ENCODE results near the gene TMOD1.
"Not testable (repeated sequence)": the region's sequence is repeated elsewhere in the genome, so short reads cannot be mapped to it uniquely, and the experiment has no call there.

TMOD1 gene

GRCh38 chr9:97573482-97574073, 72.1 kb downstream of the TMOD1 start:
- H3K36me3 ChIP-seq (ENCODE audit: control insufficient read depth, insufficient read depth, low read length), result no peaks in the 10 kb centered on the region
- no peaks in the 10 kb centered on the region for H3K27me3 ChIP-seq (ENCODE audit: control insufficient read depth, insufficient read depth, low read length, poor library complexity, severe bottlenecking)
- no peaks in the 10 kb centered on the region for H3K4me1 ChIP-seq (ENCODE audit: control insufficient read depth, insufficient read depth, low read length)
- WGBS, 2 experiments, result 93 to 95% methylated on average over 4 to 5 of the region's 5 CpGs
- no peak overlapping the region for H3K27ac ChIP-seq (ENCODE audit: insufficient read depth, low read depth, low read length, poor library complexity, severe bottlenecking)
- H3K9me3 ChIP-seq (ENCODE audit: control insufficient read depth, low read length), result no peaks in the 10 kb centered on the region
- H3K4me3 ChIP-seq (ENCODE audit: insufficient read depth, low read depth, low read length), result no peak overlapping the region

GRCh38 chr9:97574101-97574571, 72.7 kb downstream of the TMOD1 start:
- not testable (repeated sequence) for H3K27ac ChIP-seq (ENCODE audit: insufficient read depth, low read depth, low read length, poor library complexity, severe bottlenecking); H3K36me3 ChIP-seq (ENCODE audit: control insufficient read depth, insufficient read depth, low read length); H3K27me3 ChIP-seq (ENCODE audit: control insufficient read depth, insufficient read depth, low read length, poor library complexity, severe bottlenecking); H3K9me3 ChIP-seq (ENCODE audit: control insufficient read depth, low read length); H3K4me3 ChIP-seq (ENCODE audit: insufficient read depth, low read depth, low read length); H3K4me1 ChIP-seq (ENCODE audit: control insufficient read depth, insufficient read depth, low read length)
- 97% methylated on average over 42 to 47 of the region's 47 CpGs for WGBS, 2 experiments

GRCh38 chr9:97574921-97575672, 73.6 kb downstream of the TMOD1 start:
- not testable (repeated sequence) for H3K4me1 ChIP-seq (ENCODE audit: control insufficient read depth, insufficient read depth, low read length); H3K4me3 ChIP-seq (ENCODE audit: insufficient read depth, low read depth, low read length); H3K27ac ChIP-seq (ENCODE audit: insufficient read depth, low read depth, low read length, poor library complexity, severe bottlenecking); H3K9me3 ChIP-seq (ENCODE audit: control insufficient read depth, low read length); H3K27me3 ChIP-seq (ENCODE audit: control insufficient read depth, insufficient read depth, low read length, poor library complexity, severe bottlenecking); H3K36me3 ChIP-seq (ENCODE audit: control insufficient read depth, insufficient read depth, low read length)
- WGBS, 2 experiments, result 88% methylated on average over 21 of the region's 21 CpGs

- Histone ChIP-seq H3K27ac (ENCODE audit: insufficient read depth, low read depth, low read length, poor library complexity, severe bottlenecking) (no peak overlapping the region), H3K4me1 (ENCODE audit: control insufficient read depth, insufficient read depth, low read length) (no peaks in the 10 kb centered on the region), H3K4me3 (ENCODE audit: insufficient read depth, low read depth, low read length) (no peak overlapping the region), H3K36me3 (ENCODE audit: control insufficient read depth, insufficient read depth, low read length) (no peaks in the 10 kb centered on the region), H3K27me3 (ENCODE audit: control insufficient read depth, insufficient read depth, low read length, poor library complexity, severe bottlenecking) (no peaks in the 10 kb centered on the region), H3K9me3 (ENCODE audit: control insufficient read depth, low read length) (no peaks in the 10 kb centered on the region)
- WGBS, 2 experiments, result 93 to 95% methylated on average over 11 of the region's 11 CpGs
These were observed 74.3 kb downstream of the TMOD1 start for GRCh38 chr9:97575673-97576200.

- 92 to 95% methylated on average over 5 of the region's 5 CpGs for WGBS, 2 experiments
- Histone ChIP-seq H3K4me1 (ENCODE audit: control insufficient read depth, insufficient read depth, low read length) (no peaks in the 10 kb centered on the region), H3K9me3 (ENCODE audit: control insufficient read depth, low read length) (no peaks in the 10 kb centered on the region)
These were observed 75.6 kb downstream of the TMOD1 start for GRCh38 chr9:97577051-97577450.

GRCh38 chr9:97578846-97579245, 77.4 kb downstream of the TMOD1 start:
- Histone ChIP-seq H3K27ac (ENCODE audit: insufficient read depth, low read depth, low read length, poor library complexity, severe bottlenecking) (no peak overlapping the region), H3K4me1 (ENCODE audit: control insufficient read depth, insufficient read depth, low read length) (no peaks in the 10 kb centered on the region), H3K27me3 (ENCODE audit: control insufficient read depth, insufficient read depth, low read length, poor library complexity, severe bottlenecking) (no peaks in the 10 kb centered on the region), H3K36me3 (ENCODE audit: control insufficient read depth, insufficient read depth, low read length) (no peaks in the 10 kb centered on the region), H3K9me3 (ENCODE audit: control insufficient read depth, low read length) (no peaks in the 10 kb centered on the region), H3K4me3 (ENCODE audit: insufficient read depth, low read depth, low read length) (no peak overlapping the region)
- WGBS, 2 experiments, result 94 to 96% methylated on average over 5 of the region's 5 CpGs

More at GRCh38 chr9:97577051-97577450, 75.6 kb downstream of the TMOD1 start:
- Histone ChIP-seq H3K36me3 (ENCODE audit: control insufficient read depth, insufficient read depth, low read length) (no peaks in the 10 kb centered on the region), H3K27me3 (ENCODE audit: control insufficient read depth, insufficient read depth, low read length, poor library complexity, severe bottlenecking) (no peaks in the 10 kb centered on the region), H3K4me3 (ENCODE audit: insufficient read depth, low read depth, low read length) (no peak overlapping the region), H3K27ac (ENCODE audit: insufficient read depth, low read depth, low read length, poor library complexity, severe bottlenecking) (no peak overlapping the region)

- no peak overlapping the region for H3K27ac ChIP-seq (ENCODE audit: insufficient read depth, low read depth, low read length, poor library complexity, severe bottlenecking)
- no peaks in the 10 kb centered on the region for H3K27me3 ChIP-seq (ENCODE audit: control insufficient read depth, insufficient read depth, low read length, poor library complexity, severe bottlenecking)
- 73 to 90% methylated on average over 2 of the region's 2 CpGs for WGBS, 2 experiments
- no peak overlapping the region for H3K4me3 ChIP-seq (ENCODE audit: insufficient read depth, low read depth, low read length)
- no peaks in the 10 kb centered on the region for H3K4me1 ChIP-seq (ENCODE audit: control insufficient read depth, insufficient read depth, low read length)
- no peaks in the 10 kb centered on the region for H3K36me3 ChIP-seq (ENCODE audit: control insufficient read depth, insufficient read depth, low read length)
- H3K9me3 ChIP-seq (ENCODE audit: control insufficient read depth, low read length), result no peaks in the 10 kb centered on the region
These were observed 78.4 kb downstream of the TMOD1 start for GRCh38 chr9:97579914-97580313.

GRCh38 chr9:97581590-97581989, 80.1 kb downstream of the TMOD1 start:
- H3K4me1 ChIP-seq (ENCODE audit: control insufficient read depth, insufficient read depth, low read length); H3K9me3 ChIP-seq (ENCODE audit: control insufficient read depth, low read length); H3K36me3 ChIP-seq (ENCODE audit: control insufficient read depth, insufficient read depth, low read length); H3K27me3 ChIP-seq (ENCODE audit: control insufficient read depth, insufficient read depth, low read length, poor library complexity, severe bottlenecking); H3K27ac ChIP-seq (ENCODE audit: insufficient read depth, low read depth, low read length, poor library complexity, severe bottlenecking); H3K4me3 ChIP-seq (ENCODE audit: insufficient read depth, low read depth, low read length): not testable (repeated sequence)
- WGBS, 2 experiments, result no CpG with 5 or more reads among the region's 3 CpGs

GRCh38 chr9:97584778-97585177, 83.3 kb downstream of the TMOD1 start:
- not testable (repeated sequence) for H3K27me3 ChIP-seq (ENCODE audit: control insufficient read depth, insufficient read depth, low read length, poor library complexity, severe bottlenecking); H3K9me3 ChIP-seq (ENCODE audit: control insufficient read depth, low read length); H3K36me3 ChIP-seq (ENCODE audit: control insufficient read depth, insufficient read depth, low read length); H3K27ac ChIP-seq (ENCODE audit: insufficient read depth, low read depth, low read length, poor library complexity, severe bottlenecking); H3K4me3 ChIP-seq (ENCODE audit: insufficient read depth, low read depth, low read length); H3K4me1 ChIP-seq (ENCODE audit: control insufficient read depth, insufficient read depth, low read length)
- WGBS, 2 experiments, result no CpG with 5 or more reads among the region's 2 CpGs

- WGBS, 2 experiments, result 95 to 98% methylated on average over 6 to 7 of the region's 7 CpGs
- not testable (repeated sequence) for H3K9me3 ChIP-seq (ENCODE audit: control insufficient read depth, low read length); H3K27me3 ChIP-seq (ENCODE audit: control insufficient read depth, insufficient read depth, low read length, poor library complexity, severe bottlenecking); H3K4me3 ChIP-seq (ENCODE audit: insufficient read depth, low read depth, low read length); H3K36me3 ChIP-seq (ENCODE audit: control insufficient read depth, insufficient read depth, low read length); H3K27ac ChIP-seq (ENCODE audit: insufficient read depth, low read depth, low read length, poor library complexity, severe bottlenecking); H3K4me1 ChIP-seq (ENCODE audit: control insufficient read depth, insufficient read depth, low read length)
These were observed 85.4 kb downstream of the TMOD1 start for GRCh38 chr9:97586909-97587308.
